Measurements from ENCODE around the gene NUP98. TPM values are rescaled to one million over a fixed set of nuclear protein-coding genes. Genes with fewer than 3 reads are reported as not detected.
"Not testable (repeated sequence)": the region's sequence is repeated elsewhere in the genome, so short reads cannot be mapped to it uniquely, and the experiment has no call there.

The NUP98 gene
- polyA plus RNA-seq, 1 of the 3 experiments (the other 2 are of a cell fraction): 56.4 TPM

GRCh38 chr11:3644817-3645235 is 152.5 kb downstream of the NUP98 start, which contains the start of gene ART1 (continued):
- TF ChIP-seq CHD2 (IDR thresholded peaks at IDR 0.05; ENCODE audit: low read length, partially characterized antibody): no peak

DNA sequence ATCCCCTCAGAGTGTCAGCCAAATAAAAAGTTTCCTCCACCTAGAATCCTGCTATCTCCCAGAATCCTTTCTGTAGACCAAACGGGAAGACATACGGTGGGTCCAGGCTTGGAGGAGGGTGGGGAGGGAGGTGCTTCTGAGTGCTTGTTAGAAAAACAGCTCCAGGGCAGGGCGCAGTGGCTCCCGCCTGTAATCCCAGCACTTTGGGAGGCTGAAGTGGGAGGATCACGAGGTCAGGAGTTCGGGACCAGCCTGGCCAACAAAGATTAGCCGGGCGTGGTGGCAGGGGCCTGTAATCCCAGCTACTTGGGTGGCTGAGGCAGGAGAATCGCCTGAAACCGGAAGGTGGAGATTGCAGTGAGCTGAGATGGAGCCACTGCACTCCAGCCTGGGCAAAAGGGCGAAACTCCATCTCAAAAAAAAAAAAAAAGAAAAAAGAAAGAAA is 154.2 kb downstream of the NUP98 start:
- H3K9me3 ChIP-seq; CTCF ChIA-PET; H2AFZ ChIP-seq (ENCODE audit: low read depth); H3K9ac ChIP-seq; H3K4me1 ChIP-seq (ENCODE audit: control insufficient read depth in 1 of 2, insufficient read depth in 2 of 2, low read depth in 1 of 2, low read length in 1 of 2); H3K27ac ChIP-seq (ENCODE audit: low read depth in 2 of 2, low read length in 1 of 2); H3K79me2 ChIP-seq (ENCODE audit: insufficient read depth); H3K9me2 ChIP-seq; H3F3A ChIP-seq (replicated peaks; ENCODE audit: insufficient read depth); H3K4me3 ChIP-seq (ENCODE audit: low read depth in 2 of 2, low read length in 1 of 2); POLR2A ChIA-PET; H3K36me3 ChIP-seq (replicated peaks in 1 of 2; ENCODE audit: control insufficient read depth in 1 of 2, insufficient read depth in 2 of 2, low read length in 1 of 2); H3K27me3 ChIP-seq (ENCODE audit: insufficient read depth); DNase-seq; H4K20me1 ChIP-seq (ENCODE audit: insufficient read depth): not testable (repeated sequence)
- 85% methylated on average over 11 of the region's 11 CpGs for WGBS (ENCODE audit: low lambda C conversion rate)
- H3K4me2 ChIP-seq: peak overlapping the region; percentile 90; the same call in 1 of the 2 replicates

DNA sequence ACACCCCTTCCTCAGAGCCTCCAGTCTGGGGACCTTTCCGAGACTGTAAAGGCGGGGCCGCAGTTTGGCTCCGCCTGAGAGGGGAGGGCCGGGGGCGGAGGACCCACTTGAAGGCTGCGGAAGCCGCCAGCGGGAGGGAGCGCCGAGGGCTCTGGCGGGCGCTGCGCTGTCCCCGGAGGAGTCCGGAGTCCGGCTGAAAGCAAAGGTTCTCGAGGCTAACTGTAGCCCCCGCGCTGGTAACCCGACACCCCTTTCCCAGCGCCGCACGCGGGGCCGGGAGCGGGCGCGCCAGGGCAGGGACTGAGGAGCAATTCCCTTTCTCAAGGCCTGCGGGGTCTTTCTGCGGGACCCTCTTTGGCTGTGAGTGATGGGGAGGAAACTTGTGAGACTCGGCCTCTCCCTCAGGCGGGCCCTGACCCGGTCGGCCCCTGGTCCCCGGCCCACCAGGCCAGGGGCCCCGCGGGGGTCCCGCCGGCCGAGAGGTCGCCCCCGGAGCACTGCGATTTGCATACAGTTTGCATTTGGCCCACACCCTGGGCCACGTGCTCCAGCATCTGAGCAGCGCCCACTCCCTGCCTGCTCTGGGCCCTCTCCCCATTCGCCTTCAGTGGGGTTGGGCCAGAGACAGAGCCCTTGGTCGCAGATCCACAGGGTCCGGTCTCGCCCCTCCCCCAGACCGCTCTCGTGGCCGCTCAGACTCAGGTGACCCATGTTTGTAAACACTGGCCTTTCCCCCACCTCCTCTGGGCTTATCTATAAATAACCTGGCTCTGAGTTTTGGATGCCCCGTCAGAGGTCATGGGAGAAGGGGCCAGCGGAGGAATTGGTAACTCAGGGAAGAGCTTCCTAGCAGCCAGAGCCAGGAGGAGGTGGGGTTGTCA is 155.0 kb downstream of the NUP98 start:
- H3K9me2 ChIP-seq: no peaks in the 10 kb centered on the region
- TF ChIP-seq EP300 (IDR thresholded peaks at IDR 0.05; ENCODE audit: borderline replicate concordance in 1 of 2, low read depth in 1 of 2, low read length in 1 of 2) (no peak), RCOR1 (IDR thresholded peaks at IDR 0.05; ENCODE audit: low read length) (no peak), NRF1 (IDR thresholded peaks at IDR 0.05; ENCODE audit: low read depth, low read length) (no peak), FOXM1 (IDR thresholded peaks at IDR 0.05; ENCODE audit: low read depth) (no peak), SIN3A (IDR thresholded peaks at IDR 0.05; ENCODE audit: borderline replicate concordance, low read depth, low read length) (no peak), NFIC (IDR thresholded peaks at IDR 0.05; ENCODE audit: borderline replicate concordance) (no peak)
- TF ChIP-seq, protein P1, sequence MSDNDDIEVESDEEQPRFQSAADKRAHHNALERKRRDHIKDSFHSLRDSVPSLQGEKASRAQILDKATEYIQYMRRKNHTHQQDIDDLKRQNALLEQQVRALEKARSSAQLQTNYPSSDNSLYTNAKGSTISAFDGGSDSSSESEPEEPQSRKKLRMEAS (IDR thresholded peaks at IDR 0.05; ENCODE audit: low read depth): peak; percentile 60; the same call in 1 of the 2 replicates
- TF ChIP-seq, protein P2, sequence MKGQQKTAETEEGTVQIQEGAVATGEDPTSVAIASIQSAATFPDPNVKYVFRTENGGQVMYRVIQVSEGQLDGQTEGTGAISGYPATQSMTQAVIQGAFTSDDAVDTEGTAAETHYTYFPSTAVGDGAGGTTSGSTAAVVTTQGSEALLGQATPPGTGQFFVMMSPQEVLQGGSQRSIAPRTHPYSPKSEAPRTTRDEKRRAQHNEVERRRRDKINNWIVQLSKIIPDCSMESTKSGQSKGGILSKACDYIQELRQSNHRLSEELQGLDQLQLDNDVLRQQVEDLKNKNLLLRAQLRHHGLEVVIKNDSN (IDR thresholded peaks at IDR 0.05; ENCODE audit: borderline replicate concordance, low read depth): 0 out of 2 replicates have a peak, but pooled peaks have one; percentile 12
- peak overlapping the region; percentile 57 to 65 for H3K4me3 ChIP-seq (ENCODE audit: low read depth in 2 of 2, low read length in 1 of 2)
- peaks cover 0 to 8% of the 10 kb centered on the region in 2 experiments; a peak in 1 of 4 replicates for H3K4me1 ChIP-seq (ENCODE audit: control insufficient read depth in 1 of 2, insufficient read depth in 2 of 2, low read depth in 1 of 2, low read length in 1 of 2)
- H4K20me1 ChIP-seq (ENCODE audit: insufficient read depth): no peaks in the 10 kb centered on the region
- no peaks in the 10 kb centered on the region for H3K36me3 ChIP-seq (replicated peaks in 1 of 2; ENCODE audit: control insufficient read depth in 1 of 2, insufficient read depth in 2 of 2, low read length in 1 of 2)
- POLR2A ChIA-PET: no interaction called here
- H3F3A ChIP-seq (replicated peaks; ENCODE audit: insufficient read depth): no peaks in the 10 kb centered on the region
- peak; percentile 98 for DNase-seq
- CTCF ChIA-PET: no interaction called here
- H3K4me2 ChIP-seq: peak overlapping the region; percentile 90
- H2AFZ ChIP-seq (ENCODE audit: low read depth): peak overlapping the region; percentile 81; the same call in 1 of the 2 replicates
- WGBS (ENCODE audit: low lambda C conversion rate): 14% methylated on average over 23 of the region's 55 CpGs
- H3K27me3 ChIP-seq (ENCODE audit: insufficient read depth): no peaks in the 10 kb centered on the region; the same call in 1 of the 2 replicates
- no peaks in the 10 kb centered on the region for H3K79me2 ChIP-seq (ENCODE audit: insufficient read depth)
- no peaks in the 10 kb centered on the region for H3K9me3 ChIP-seq
- no peak overlapping the region for H3K27ac ChIP-seq (ENCODE audit: low read depth in 2 of 2, low read length in 1 of 2)
- peak overlapping the region; percentile 53; the same call in 1 of the 2 replicates for H3K9ac ChIP-seq

Data from SK-N-SH (cell line).